ENCODE measurements around the gene SENP8. TPM values are rescaled to one million over a fixed set of nuclear protein-coding genes. Genes with fewer than 3 reads are reported as not detected.

Gene SENP8
- total and polyA plus RNA-seq, 3 donors from 2014 or later = 8.1 to 22.7 (median 17.6) TPM

GRCh38 chr15:72074335-72075060 is 43.7 kb upstream of the SENP8 start:
- no peaks in the 10 kb centered on the region for H3K36me3 ChIP-seq (ENCODE audit: low read depth, missing control alignments)
- no peaks in the 10 kb centered on the region for H3K9me3 ChIP-seq
- H3K4me1 ChIP-seq = no peaks in the 10 kb centered on the region
- H3K4me3 ChIP-seq = no peak overlapping the region
- no peak for TF ChIP-seq POLR2A (IDR thresholded peaks at IDR 0.05)
- no peak overlapping the region for H3K27ac ChIP-seq
- DNase-seq = no peak
- no peaks in the 10 kb centered on the region for H3K27me3 ChIP-seq
- WGBS, 2 donors = 85 to 87% methylated on average over 5 of the region's 5 CpGs
- intact Hi-C loops (cut with DNase I; ENCODE audit: low total_unique reads) = no loop called here

- TF ChIP-seq, protein P1, sequence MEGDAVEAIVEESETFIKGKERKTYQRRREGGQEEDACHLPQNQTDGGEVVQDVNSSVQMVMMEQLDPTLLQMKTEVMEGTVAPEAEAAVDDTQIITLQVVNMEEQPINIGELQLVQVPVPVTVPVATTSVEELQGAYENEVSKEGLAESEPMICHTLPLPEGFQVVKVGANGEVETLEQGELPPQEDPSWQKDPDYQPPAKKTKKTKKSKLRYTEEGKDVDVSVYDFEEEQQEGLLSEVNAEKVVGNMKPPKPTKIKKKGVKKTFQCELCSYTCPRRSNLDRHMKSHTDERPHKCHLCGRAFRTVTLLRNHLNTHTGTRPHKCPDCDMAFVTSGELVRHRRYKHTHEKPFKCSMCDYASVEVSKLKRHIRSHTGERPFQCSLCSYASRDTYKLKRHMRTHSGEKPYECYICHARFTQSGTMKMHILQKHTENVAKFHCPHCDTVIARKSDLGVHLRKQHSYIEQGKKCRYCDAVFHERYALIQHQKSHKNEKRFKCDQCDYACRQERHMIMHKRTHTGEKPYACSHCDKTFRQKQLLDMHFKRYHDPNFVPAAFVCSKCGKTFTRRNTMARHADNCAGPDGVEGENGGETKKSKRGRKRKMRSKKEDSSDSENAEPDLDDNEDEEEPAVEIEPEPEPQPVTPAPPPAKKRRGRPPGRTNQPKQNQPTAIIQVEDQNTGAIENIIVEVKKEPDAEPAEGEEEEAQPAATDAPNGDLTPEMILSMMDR (IDR thresholded peaks at IDR 0.05) = no peak
- TF ChIP-seq POLR2A (IDR thresholded peaks at IDR 0.05) = no peak
- Histone ChIP-seq H3K4me3 (no peak overlapping the region), H3K27me3 (no peaks in the 10 kb centered on the region), H3K36me3 (ENCODE audit: low read depth, missing control alignments) (no peaks in the 10 kb centered on the region), H3K4me1 (no peaks in the 10 kb centered on the region), H3K9me3 (no peaks in the 10 kb centered on the region), H3K27ac (no peak overlapping the region)
- 85 to 100% methylated on average over 1 of the region's 1 CpG for WGBS, 2 donors
- DNase-seq = no peak
- intact Hi-C loops (cut with DNase I; ENCODE audit: low total_unique reads) = no loop called here
Measured at GRCh38 chr15:72077950-72078349, 40.3 kb upstream of the SENP8 start.

DNA sequence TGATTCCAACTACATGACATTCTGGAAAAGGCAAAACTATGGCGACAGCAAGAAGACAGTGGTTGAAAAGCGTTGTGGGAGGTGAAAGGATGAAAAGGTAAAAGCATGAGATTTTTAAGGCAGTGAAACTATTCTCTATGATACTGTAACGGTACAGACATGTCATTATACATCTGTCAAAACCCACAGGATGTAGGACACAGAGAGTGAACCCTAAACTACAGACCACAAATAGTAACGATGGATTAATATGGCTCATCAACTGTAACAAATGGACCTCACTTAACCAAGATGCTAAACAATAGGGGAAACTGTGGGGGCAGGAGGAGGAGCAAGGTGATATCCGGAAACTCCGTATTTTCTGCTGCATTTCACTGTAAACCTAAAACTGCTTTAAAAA is 39.3 kb upstream of the SENP8 start:
- H3K27ac ChIP-seq = no peak overlapping the region
- H3K36me3 ChIP-seq (ENCODE audit: low read depth, missing control alignments) = no peaks in the 10 kb centered on the region
- TF ChIP-seq, protein P1 (IDR thresholded peaks at IDR 0.05) = no peak
- no peak for TF ChIP-seq POLR2A (IDR thresholded peaks at IDR 0.05)
- no peaks in the 10 kb centered on the region for H3K9me3 ChIP-seq
- H3K4me3 ChIP-seq = no peak overlapping the region
- H3K4me1 ChIP-seq = no peaks in the 10 kb centered on the region
- H3K27me3 ChIP-seq = no peaks in the 10 kb centered on the region
- no peak for DNase-seq
- 87 to 93% methylated on average over 6 of the region's 6 CpGs for WGBS, 2 donors
- intact Hi-C loops (cut with DNase I; ENCODE audit: low total_unique reads) = no loop called here

DNA sequence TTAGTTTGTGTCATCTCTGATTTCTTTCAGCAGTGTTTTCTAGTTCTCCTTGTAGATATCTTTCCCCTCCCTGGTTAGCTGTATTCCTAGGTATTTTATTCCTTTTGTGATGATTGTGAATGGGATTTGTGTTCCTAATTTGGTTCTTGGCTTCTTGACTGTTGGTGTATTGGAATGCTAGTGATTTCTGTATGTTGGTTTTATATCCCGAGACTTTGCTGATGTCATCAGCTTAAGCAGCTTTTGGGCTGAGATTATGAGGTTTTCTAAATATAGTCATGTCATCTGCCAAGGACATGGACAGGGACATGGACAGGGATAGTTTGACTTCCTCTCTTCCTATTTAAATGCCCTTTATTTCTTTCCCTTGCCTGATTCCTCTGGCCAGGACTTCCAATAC is 36.0 kb upstream of the SENP8 start:
- H3K27ac ChIP-seq = no peak overlapping the region
- DNase-seq = no peak

DNA sequence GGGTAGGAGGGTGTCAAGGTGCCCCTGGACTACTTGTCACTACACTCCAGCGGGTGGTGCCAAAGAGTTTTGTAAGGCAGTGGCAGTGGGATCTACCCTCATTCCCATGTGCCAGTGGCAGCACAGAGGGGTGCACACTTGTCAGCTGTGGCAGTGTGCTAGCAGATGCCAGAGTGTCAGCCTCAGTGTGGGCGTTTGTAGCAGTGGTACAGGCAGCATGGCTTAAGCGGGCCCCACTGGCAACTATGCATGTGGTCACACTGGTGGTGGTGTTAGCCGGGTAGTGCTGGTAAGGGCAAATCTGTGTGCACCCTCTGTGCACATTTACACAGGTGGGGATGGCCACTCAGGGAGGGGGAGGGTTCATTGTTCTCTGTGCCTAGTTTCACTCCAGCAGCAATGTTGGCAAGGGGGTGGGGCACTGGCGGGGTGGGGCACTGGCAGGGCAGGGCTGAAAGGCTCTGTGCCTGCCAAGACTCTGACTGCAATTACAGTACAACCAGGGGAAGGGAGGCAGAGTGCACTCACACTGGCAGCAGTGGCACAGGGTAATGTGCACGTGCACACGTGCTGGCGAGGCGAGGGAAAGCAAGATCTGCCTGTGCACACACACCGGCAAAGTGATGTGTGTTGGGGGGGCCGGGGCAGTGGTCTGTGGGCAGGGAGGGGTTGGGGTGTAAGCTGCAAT is 32.0 kb upstream of the SENP8 start:
- TF ChIP-seq, protein P1 (IDR thresholded peaks at IDR 0.05) = no peak
- TF ChIP-seq POLR2A (IDR thresholded peaks at IDR 0.05) = no peak
- no peaks in the 10 kb centered on the region for H3K36me3 ChIP-seq (ENCODE audit: low read depth, missing control alignments)
- no peaks in the 10 kb centered on the region for H3K4me1 ChIP-seq
- no peak overlapping the region for H3K4me3 ChIP-seq
- H3K9me3 ChIP-seq = no peaks in the 10 kb centered on the region
- no peak overlapping the region for H3K27ac ChIP-seq
- intact Hi-C loops (cut with DNase I; ENCODE audit: low total_unique reads) = no loop called here
- 95 to 97% methylated on average over 10 to 11 of the region's 11 CpGs for WGBS, 2 donors
- no peaks in the 10 kb centered on the region for H3K27me3 ChIP-seq
- DNase-seq = no peak

More for the DNA sequence above, 36.0 kb upstream of the SENP8 start:
- Histone ChIP-seq H3K9me3 (no peaks in the 10 kb centered on the region), H3K4me3 (no peak overlapping the region), H3K4me1 (no peaks in the 10 kb centered on the region), H3K36me3 (ENCODE audit: low read depth, missing control alignments) (no peaks in the 10 kb centered on the region), H3K27me3 (no peaks in the 10 kb centered on the region)
- TF ChIP-seq POLR2A (IDR thresholded peaks at IDR 0.05) = no peak
- TF ChIP-seq, protein P1 (IDR thresholded peaks at IDR 0.05) = no peak
- intact Hi-C loops (cut with DNase I; ENCODE audit: low total_unique reads) = no loop called here
- WGBS, 2 donors = 94 to 100% methylated on average over 1 of the region's 1 CpG

All from testis (tissue), 3 donors.